GM19239 (cell line): Measurements from ENCODE around the gene TMEM132D.

Source experiments
- DNase-seq: peaks from one replicate; pipeline ENCODE4 v3.0.0; 2011; ENCODE audit warnings: low spot score; ENCODE audit not compliant: insufficient read length
- FAIRE-seq: peaks from 2 replicates; lab custom pipeline; 2011; peaks lifted over from hg19 to GRCh38; lab: Jason Lieb, UNC

The TMEM132D gene

GRCh38 chr12:129873833-129874208 lies 30.0 kb downstream of the TMEM132D start:
- FAIRE-seq (no peak), DNase-seq (no peak)

- DNase-seq (no peak), FAIRE-seq (no peak)
Observed at GRCh38 chr12:129873111-129873832, 30.6 kb downstream of the TMEM132D start.

GRCh38 chr12:129871991-129872972 lies 31.5 kb downstream of the TMEM132D start:
- DNase-seq = no peak
- FAIRE-seq = no peak

DNA sequence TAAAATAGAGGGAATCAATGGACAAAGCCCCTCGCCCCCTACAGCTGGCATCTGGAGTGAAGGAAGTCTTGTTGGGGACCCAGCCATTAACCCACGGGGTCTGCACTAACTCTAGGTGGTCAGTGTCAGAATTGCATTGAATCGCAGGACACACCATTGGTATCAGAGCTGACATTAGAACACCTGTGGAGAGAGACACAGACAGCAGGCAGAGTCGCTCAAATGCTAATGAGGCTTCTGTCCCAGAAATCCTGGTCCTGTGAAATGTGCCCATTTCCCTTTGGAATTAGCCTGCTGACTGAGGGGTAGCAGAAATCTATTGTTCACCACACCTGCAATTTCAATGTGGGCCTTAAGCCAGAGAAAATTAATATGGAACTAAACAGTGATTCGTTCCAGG lies 33.0 kb downstream of the TMEM132D start:
- no peak for FAIRE-seq

DNA sequence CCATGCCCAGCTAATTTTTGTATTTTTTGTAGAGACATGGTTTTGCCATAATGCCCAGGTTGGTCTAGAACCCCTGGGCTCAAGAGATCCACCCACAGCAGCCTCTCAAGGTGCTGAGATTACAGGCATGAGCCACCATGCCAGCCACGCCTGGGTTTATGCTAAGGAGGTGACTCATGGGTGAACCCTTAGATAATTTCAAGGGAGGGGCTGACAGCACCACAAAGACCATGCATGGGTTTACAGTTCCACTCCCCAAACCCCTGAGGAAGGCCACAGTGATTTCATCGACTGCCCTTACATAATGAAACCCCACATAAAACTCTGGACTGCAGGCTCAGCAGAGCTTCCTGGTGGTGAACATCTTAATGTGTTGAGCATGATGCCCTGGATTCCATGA lies 33.7 kb downstream of the TMEM132D start:
- DNase-seq = no peak
- FAIRE-seq = no peak

More for the DNA sequence above, 33.0 kb downstream of the TMEM132D start:
- DNase-seq = no peak

DNA sequence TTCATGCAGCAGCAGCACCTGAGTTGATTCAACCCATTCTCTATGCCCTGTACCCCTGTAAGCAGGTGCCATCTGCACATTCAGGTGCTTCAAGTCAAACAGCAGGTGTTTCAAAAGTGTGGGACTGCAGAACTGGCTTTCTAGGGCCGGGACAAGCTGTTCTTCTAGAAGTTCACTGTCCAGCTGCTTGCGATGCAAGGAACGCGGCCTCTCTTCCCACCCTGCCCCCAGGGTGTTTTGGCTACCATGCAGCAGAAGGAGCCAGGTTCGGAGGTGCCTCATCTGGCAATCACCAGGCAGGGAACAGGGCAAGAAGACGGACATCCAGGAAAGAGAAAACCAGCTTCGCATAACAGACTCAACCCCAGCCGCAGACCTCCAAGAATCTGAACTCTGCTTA lies 35.2 kb downstream of the TMEM132D start:
- DNase-seq = no peak
- FAIRE-seq = no peak

GRCh38 chr12:129863938-129864337 lies 39.9 kb downstream of the TMEM132D start:
- DNase-seq (no peak), FAIRE-seq (no peak)

- FAIRE-seq = no peak
- DNase-seq = no peak
Observed at GRCh38 chr12:129862561-129863175, 41.2 kb downstream of the TMEM132D start.

DNA sequence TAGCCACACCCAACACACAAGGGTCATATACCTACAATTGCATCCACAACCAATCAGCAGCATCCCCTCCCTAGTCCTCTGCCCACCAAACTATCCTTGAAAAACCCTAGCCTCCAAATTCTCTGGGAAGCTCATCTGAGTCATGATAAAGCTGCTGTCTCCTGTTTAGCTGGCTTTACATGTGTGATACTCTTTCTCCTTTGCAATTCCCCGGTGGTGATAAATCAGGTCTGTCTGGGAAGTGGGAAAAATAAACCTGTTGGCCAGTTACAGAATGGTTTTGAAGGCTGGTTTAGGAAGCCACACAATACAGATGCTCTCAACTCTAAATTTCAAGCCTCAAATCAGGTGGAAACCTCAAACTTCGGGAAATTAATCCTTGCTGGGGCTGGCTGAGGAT lies 41.9 kb downstream of the TMEM132D start:
- FAIRE-seq = no peak

GRCh38 chr12:129854591-129854990 lies 49.2 kb downstream of the TMEM132D start:
- no peak for FAIRE-seq
- no peak for DNase-seq

More for the DNA sequence above, 41.9 kb downstream of the TMEM132D start:
- DNase-seq = no peak

GRCh38 chr12:129851296-129851695 lies 52.5 kb downstream of the TMEM132D start:
- no peak for DNase-seq
- FAIRE-seq = no peak

DNA sequence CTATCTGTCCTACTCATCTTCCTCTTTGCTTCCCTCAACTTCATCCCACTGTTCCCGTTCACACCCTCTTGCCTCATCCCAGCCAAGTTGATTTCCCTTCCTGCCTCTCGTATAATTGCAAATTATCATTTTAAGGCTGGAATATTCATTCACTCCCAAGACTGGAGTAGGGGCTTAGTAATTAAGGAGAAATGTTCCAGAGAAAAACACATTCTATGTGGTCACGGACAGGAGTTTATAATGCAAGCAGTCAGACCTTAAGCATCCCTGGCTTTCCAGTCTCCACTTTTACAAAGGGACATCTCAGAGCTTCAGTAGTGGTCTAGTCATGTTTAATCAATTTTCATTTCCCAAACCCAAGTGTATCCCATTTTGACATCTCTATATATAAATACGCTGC lies 54.9 kb downstream of the TMEM132D start:
- DNase-seq (no peak), FAIRE-seq (no peak)

- DNase-seq = no peak
- FAIRE-seq = no peak
Observed at GRCh38 chr12:129847063-129847462, 56.8 kb downstream of the TMEM132D start.

DNA sequence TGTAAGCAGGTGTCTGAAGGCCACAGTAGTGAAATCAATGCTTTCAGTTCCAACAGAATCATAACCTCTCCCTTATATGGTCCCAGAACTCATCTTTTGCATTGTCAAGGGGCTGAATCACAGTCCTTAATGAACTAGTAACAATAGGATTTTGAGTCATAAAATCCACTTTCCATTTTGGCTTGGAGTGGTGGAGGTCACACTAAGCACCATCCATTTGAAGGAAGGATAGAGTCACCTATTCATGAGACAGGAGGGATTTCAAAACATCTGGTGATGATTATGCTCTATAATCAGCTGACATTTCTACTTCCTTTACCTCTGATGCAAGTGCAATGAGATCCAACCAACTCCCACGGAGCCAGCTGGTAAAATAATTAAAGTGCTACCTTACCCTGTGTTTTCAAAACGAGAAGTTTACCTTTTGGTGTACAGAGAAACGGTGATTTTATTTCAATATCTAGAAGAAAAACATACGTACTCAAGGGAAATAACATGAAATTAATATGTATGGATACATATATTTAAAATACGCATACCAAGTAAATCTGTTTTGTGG lies 59.1 kb downstream of the TMEM132D start:
- FAIRE-seq (no peak), DNase-seq (no peak)

DNA sequence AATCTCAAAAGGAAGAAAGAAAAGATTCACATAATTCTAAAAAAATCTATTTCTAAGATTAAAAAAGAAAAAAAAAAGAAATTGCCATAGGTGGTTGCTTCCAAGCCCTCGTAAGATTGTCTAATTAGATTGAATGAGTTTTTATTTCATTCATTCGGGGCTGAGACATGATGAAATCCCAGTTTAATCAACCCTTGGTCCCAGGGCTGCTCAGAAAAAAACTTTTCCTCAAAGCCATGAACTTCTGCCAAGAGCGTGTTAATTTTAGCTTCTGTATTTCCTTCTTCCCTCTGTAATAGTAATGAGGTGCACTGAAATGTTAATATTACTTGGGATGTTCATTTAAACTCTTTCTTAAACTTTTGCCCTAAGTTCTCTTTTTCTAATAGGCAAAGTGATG lies 62.6 kb downstream of the TMEM132D start:
- DNase-seq = no peak

GRCh38 chr12:129840145-129840884 lies 63.5 kb downstream of the TMEM132D start:
- FAIRE-seq (no peak), DNase-seq (no peak)

More for the DNA sequence above, 62.6 kb downstream of the TMEM132D start:
- FAIRE-seq = no peak

DNA sequence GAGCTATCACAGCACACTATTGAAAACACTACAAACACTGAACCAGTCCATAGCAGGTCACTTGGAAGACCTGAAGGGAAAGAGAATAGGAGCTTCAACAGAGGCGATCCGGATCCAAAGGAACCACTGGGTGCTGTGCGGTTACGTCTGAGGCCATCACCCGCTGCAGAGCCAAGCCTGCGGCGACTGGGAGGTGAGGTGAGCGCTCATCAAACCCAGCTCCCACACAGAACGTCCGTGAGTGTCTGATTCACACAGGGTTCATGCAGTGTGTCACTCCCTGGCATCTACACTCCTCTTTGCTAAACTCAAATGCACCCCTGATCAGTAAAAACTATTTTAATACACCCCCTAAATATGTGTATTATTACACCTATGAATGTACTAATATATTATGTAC lies 64.1 kb downstream of the TMEM132D start:
- no peak for FAIRE-seq
- no peak for DNase-seq

GRCh38 chr12:129831294-129831693 lies 72.5 kb downstream of the TMEM132D start:
- FAIRE-seq = no peak
- DNase-seq = no peak

- DNase-seq (no peak), FAIRE-seq (no peak)
Observed at GRCh38 chr12:129830796-129831195, 73.0 kb downstream of the TMEM132D start.

GRCh38 chr12:129827866-129828384 lies 75.9 kb downstream of the TMEM132D start:
- FAIRE-seq (no peak), DNase-seq (no peak)
